Measurements from ENCODE around the gene CLDN3.

- TF ChIP-seq CTCF (IDR thresholded peaks at IDR 0.05) (no peak), POLR2A (IDR thresholded peaks at IDR 0.05) (no peak), POLR2AphosphoS5 (IDR thresholded peaks at IDR 0.05) (no peak)
These were observed 1.2 kb downstream of the CLDN3 start for GRCh38 chr7:73768641-73769480.

Measured in suprapubic skin (tissue), 4 donors.